H9 (cell line): Measurements from ENCODE around the gene CLTCL1. TPM values are rescaled to one million over a fixed set of nuclear protein-coding genes. Genes with fewer than 3 reads are reported as not detected.
"Not testable (repeated sequence)": the region's sequence is repeated elsewhere in the genome, so short reads cannot be mapped to it uniquely, and the experiment has no call there.

Source experiments
- DNase-seq: peaks from one replicate; pipeline ENCODE4 v3.0.0-alpha.2; 2017
- H2AFZ ChIP-seq: one replicate; pipeline ENCODE4 v1.6.1; 2013; ENCODE audit warnings: mild to moderate bottlenecking, low read length, control low read depth, moderate library complexity
- H2AK5ac ChIP-seq: 2 replicates; pipeline ENCODE4 v1.6.1; 2013; ENCODE audit warnings: low read length, control low read depth, mixed read lengths; ENCODE audit not compliant: insufficient read length
- H2BK120ac ChIP-seq: one replicate; pipeline ENCODE4 v1.6.1; 2013; ENCODE audit warnings: low read depth, mild to moderate bottlenecking, low read length, control low read depth, inconsistent platforms; ENCODE audit not compliant: poor library complexity, severe bottlenecking
- H2BK12ac ChIP-seq: 2 replicates; pipeline ENCODE4 v1.6.1; 2013; ENCODE audit warnings: low read length, control low read depth, mixed read lengths, low read depth; ENCODE audit not compliant: insufficient read length
- H2BK15ac ChIP-seq: 2 replicates; pipeline ENCODE4 v1.6.1; 2013; ENCODE audit warnings: low read depth, low read length, control low read depth
- H2BK20ac ChIP-seq: one replicate; pipeline ENCODE4 v1.6.1; 2013; ENCODE audit warnings: low read depth, mild to moderate bottlenecking, low read length, control low read depth, inconsistent platforms; ENCODE audit not compliant: poor library complexity, severe bottlenecking
- H2BK5ac ChIP-seq: 2 replicates; pipeline ENCODE4 v1.6.1; 2013; ENCODE audit warnings: low read length, control low read depth, mixed read lengths; ENCODE audit not compliant: insufficient read length
- H3K14ac ChIP-seq: 2 replicates; pipeline ENCODE4 v1.6.1; 2013; ENCODE audit warnings: low read length, control low read depth; ENCODE audit not compliant: insufficient read depth
- H3K18ac ChIP-seq: 2 replicates; pipeline ENCODE4 v1.6.1; 2013; ENCODE audit warnings: low read depth, mild to moderate bottlenecking, mixed read lengths, low read length, control low read depth; ENCODE audit not compliant: insufficient read length
- H3K23ac ChIP-seq: 2 replicates; pipeline ENCODE4 v1.6.1; 2013; ENCODE audit warnings: low read length, control low read depth, mixed read lengths, low read depth; ENCODE audit not compliant: insufficient read length
- H3K23me2 ChIP-seq: 2 replicates; pipeline ENCODE4 v1.6.1; 2013; ENCODE audit warnings: low read depth, mild to moderate bottlenecking, mixed read lengths, low read length, control low read depth; ENCODE audit not compliant: insufficient read length, poor library complexity, severe bottlenecking
- H3K27ac ChIP-seq: 2 replicates; pipeline ENCODE4 v1.5.1; 2013; ENCODE audit warnings: low read length, control low read depth, mixed read lengths, low read depth; ENCODE audit not compliant: insufficient read length
- H3K27me3 ChIP-seq: 2 replicates; pipeline ENCODE4 v1.6.1; 2013; ENCODE audit warnings: low read length, control low read depth, inconsistent platforms; ENCODE audit not compliant: insufficient read depth
- H3K4ac ChIP-seq: 2 replicates; pipeline ENCODE4 v1.6.1; 2013; ENCODE audit warnings: low read depth, mild to moderate bottlenecking, control low read depth, inconsistent platforms, low read length, moderate library complexity
- H3K4me1 ChIP-seq: 2 replicates; pipeline ENCODE4 v1.6.1; 2013; ENCODE audit warnings: low read length, control low read depth, inconsistent platforms; ENCODE audit not compliant: insufficient read depth
- H3K4me2 ChIP-seq: 2 replicates; pipeline ENCODE4 v1.6.1; 2013; ENCODE audit warnings: low read length, control low read depth, mixed read lengths; ENCODE audit not compliant: insufficient read length, insufficient read depth
- H3K56ac ChIP-seq: 2 replicates; pipeline ENCODE4 v1.6.1; 2013; ENCODE audit warnings: low read depth, mild to moderate bottlenecking, mixed read lengths, low read length, control low read depth; ENCODE audit not compliant: insufficient read length
- H3K79me1 ChIP-seq: 2 replicates; pipeline ENCODE4 v1.6.1; 2013; ENCODE audit warnings: low read depth, mild to moderate bottlenecking, moderate library complexity, low read length, control low read depth, inconsistent platforms; ENCODE audit not compliant: insufficient read depth, poor library complexity, severe bottlenecking
- H3K79me2 ChIP-seq: 2 replicates; pipeline ENCODE4 v1.6.1; 2013; ENCODE audit warnings: low read length, control low read depth, inconsistent platforms; ENCODE audit not compliant: insufficient read depth
- H3K9ac ChIP-seq: 2 replicates; pipeline ENCODE4 v1.6.1; 2013; ENCODE audit warnings: low read length, control low read depth, mixed read lengths; ENCODE audit not compliant: insufficient read length; ENCODE audit errors: extremely low read depth
- H3K9me3 ChIP-seq: one replicate; pipeline ENCODE4 v1.6.1; 2013; ENCODE audit warnings: low read depth, low read length, inconsistent platforms; ENCODE audit not compliant: control insufficient read depth
- H3T11ph ChIP-seq: one replicate; pipeline ENCODE4 v1.6.1; 2013; ENCODE audit warnings: mild to moderate bottlenecking, low read length, control low read depth, inconsistent platforms
- H4K20me1 ChIP-seq: one replicate; pipeline ENCODE4 v1.6.1; 2013; ENCODE audit not compliant: control insufficient read depth, insufficient read length, insufficient read depth
- H4K5ac ChIP-seq: 2 replicates; pipeline ENCODE4 v1.6.1; 2013; ENCODE audit warnings: low read depth, mild to moderate bottlenecking, mixed read lengths, low read length, control low read depth; ENCODE audit not compliant: insufficient read length
- H4K8ac ChIP-seq: replicated peaks from 2 replicates; pipeline ENCODE4 v1.6.1; 2013; ENCODE audit warnings: low read length, control low read depth, mixed read lengths, low read depth; ENCODE audit not compliant: insufficient read length
- H4K91ac ChIP-seq: 2 replicates; pipeline ENCODE4 v1.6.1; 2013; ENCODE audit warnings: low read depth, mild to moderate bottlenecking, moderate library complexity, mixed read lengths, low read length, control low read depth; ENCODE audit not compliant: insufficient read length
- H3K27ac Mint-ChIP-seq, 3 experiments: 2 replicates in 2 of 3; 3 replicates in 1 of 3; pipeline ENCODE4 v1.8.0; 2020 to 2021; ENCODE audit warnings: mixed read lengths in 3 of 3, mild to moderate bottlenecking in 1 of 3, moderate library complexity in 1 of 3
- H3K27me3 Mint-ChIP-seq: 2 replicates; pipeline ENCODE4 v1.8.0; 2021; ENCODE audit warnings: low read depth, mild to moderate bottlenecking, moderate library complexity, mixed read lengths
- H3K36me3 Mint-ChIP-seq, 3 experiments: 2 replicates in 2 of 3; 3 replicates in 1 of 3; pipeline ENCODE4 v1.8.0; 2020 to 2021; ENCODE audit warnings: low read depth in 3 of 3, mixed read lengths in 3 of 3; ENCODE audit not compliant: insufficient read depth in 1 of 3
- H3K4me1 Mint-ChIP-seq, 2 experiments: 2 replicates each; pipeline ENCODE4 v1.8.0; 2020; ENCODE audit warnings: mixed read lengths in 2 of 2
- H3K4me3 Mint-ChIP-seq, 2 experiments: 2 replicates in 1 of 2; 3 replicates in 1 of 2; pipeline ENCODE4 v1.8.0; 2020 to 2021; ENCODE audit warnings: mild to moderate bottlenecking in 2 of 2, mixed read lengths in 2 of 2, moderate library complexity in 1 of 2
- H3K9me3 Mint-ChIP-seq, 2 experiments: 2 replicates in 1 of 2; 3 replicates in 1 of 2; pipeline ENCODE4 v1.8.0; 2020; ENCODE audit warnings: mild to moderate bottlenecking in 2 of 2, mixed read lengths in 2 of 2, moderate library complexity in 1 of 2
- CTCF ChIP-seq: fragments of 200-600 bp; sonication (generic); conservative IDR thresholded peaks from 3 replicates; pipeline ENCODE4 v1.8.0; 2021; ENCODE audit warnings: antibody characterized with exemption, mild to moderate bottlenecking
- WGBS: extraction: QIAGEN DNeasy Blood & Tissue Kit; methylation state at CpG from one replicate; pipeline ENCODE4 v1.1.7; 2013; ENCODE audit warnings: missing lambda C conversion rate, low lambda C conversion rate, mixed read lengths; ENCODE audit not compliant: insufficient read length; ENCODE audit errors: extremely low coverage; 5-methylcytosine and 5-hydroxymethylcytosine counted together
- total RNA-seq: library from RNA; stranded (reverse); gene quantifications from 2 replicates; pipeline ENCODE4 v1.2.1, GENCODE V29; 2021

The CLTCL1 gene
- total RNA-seq, 1 experiment from 2014 or later = 11.1 TPM

DNA sequence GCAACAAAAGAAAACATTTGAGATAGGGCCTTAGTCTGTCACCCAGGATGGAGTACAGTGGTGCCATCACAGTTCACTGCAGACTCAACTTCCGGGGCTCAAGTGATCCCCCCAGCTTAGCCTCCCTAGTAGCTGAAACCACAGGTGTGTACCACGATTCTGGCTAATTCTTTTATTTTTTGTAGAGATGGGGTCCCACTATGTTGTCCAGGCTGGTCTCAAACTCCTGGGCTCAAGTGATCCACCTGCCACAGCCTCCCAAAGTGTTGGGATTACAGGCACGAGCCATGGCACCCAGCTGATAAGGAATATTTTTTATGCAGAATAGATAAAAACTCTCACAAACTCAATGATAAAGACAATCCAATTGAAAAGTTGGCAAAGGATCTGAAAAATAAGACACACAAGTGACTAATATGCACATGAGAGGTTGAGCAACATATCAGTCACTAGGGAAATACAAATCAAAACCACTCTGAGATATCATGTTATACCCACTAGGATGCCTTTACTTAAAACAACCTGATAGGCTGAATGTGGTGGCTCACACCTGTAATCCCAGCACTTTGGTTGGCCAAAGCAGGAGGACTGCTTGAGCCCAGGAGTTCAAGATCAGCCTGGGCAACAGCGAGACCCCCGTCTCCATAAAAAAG, 33.9 kb upstream of the CLTCL1 start:
- peaks cover 26 to 33% (median 27%) of the 10 kb centered on the region in 3 experiments for H3K36me3 Mint-ChIP-seq
- H3K4me1 ChIP-seq = no peaks in the 10 kb centered on the region
- H3K27me3 Mint-ChIP-seq = no peaks in the 10 kb centered on the region; the same call in 1 of the 2 replicates
- no CpG with 5 or more reads among the region's 5 CpGs for WGBS
- no peaks in the 10 kb centered on the region for H3K79me1 ChIP-seq
- TF ChIP-seq CTCF = no peak
- no peak overlapping the region for H2AK5ac ChIP-seq
- no peaks in the 10 kb centered on the region for H3K9me3 ChIP-seq
- no peak overlapping the region for H3K56ac ChIP-seq
- H3K27ac Mint-ChIP-seq = no peak overlapping the region
- H2BK20ac ChIP-seq = no peak overlapping the region
- no peaks in the 10 kb centered on the region for H3K79me2 ChIP-seq
- H3K14ac ChIP-seq = no peak overlapping the region
- H4K5ac ChIP-seq = no peak overlapping the region
- H3T11ph ChIP-seq = no peak overlapping the region
- no peak overlapping the region for H3K18ac ChIP-seq
- no peak for DNase-seq
- H3K4ac ChIP-seq = no peak overlapping the region
- H2BK5ac ChIP-seq = no peak overlapping the region
- no peak overlapping the region for H2AFZ ChIP-seq
- no peaks in the 10 kb centered on the region for H3K4me1 Mint-ChIP-seq
- no peak overlapping the region for H2BK12ac ChIP-seq
- no peak overlapping the region for H2BK15ac ChIP-seq
- no peaks in the 10 kb centered on the region for H3K23me2 ChIP-seq
- H3K4me3 Mint-ChIP-seq = no peak overlapping the region
- H3K23ac ChIP-seq = no peak overlapping the region
- H4K20me1 ChIP-seq = no peaks in the 10 kb centered on the region
- no peak overlapping the region for H4K8ac ChIP-seq
- H2BK120ac ChIP-seq = no peak overlapping the region
- no peak overlapping the region for H3K9ac ChIP-seq
- no peaks in the 10 kb centered on the region for H3K27me3 ChIP-seq
- H4K91ac ChIP-seq = no peak overlapping the region
- H3K27ac ChIP-seq = no peak overlapping the region
- H3K9me3 Mint-ChIP-seq = peaks cover 24 to 25% of the 10 kb centered on the region in 2 experiments
- no peak overlapping the region for H3K4me2 ChIP-seq

GRCh38 chr22:19323420-19323819, 31.9 kb upstream of the CLTCL1 start:
- not testable (repeated sequence) for H3K79me2 ChIP-seq, H4K8ac ChIP-seq, H4K20me1 ChIP-seq, H3K27ac Mint-ChIP-seq, H3K4me1 ChIP-seq, H3T11ph ChIP-seq, H3K27ac ChIP-seq, H3K9me3 ChIP-seq, H3K23ac ChIP-seq, H3K23me2 ChIP-seq, H2AFZ ChIP-seq, H2BK15ac ChIP-seq, H2BK20ac ChIP-seq, DNase-seq, H3K4me1 Mint-ChIP-seq, H3K27me3 Mint-ChIP-seq, H3K4ac ChIP-seq, H3K4me2 ChIP-seq, H3K27me3 ChIP-seq, H2AK5ac ChIP-seq, H2BK12ac ChIP-seq, H3K79me1 ChIP-seq, H3K9ac ChIP-seq, H2BK120ac ChIP-seq, H3K4me3 Mint-ChIP-seq, H3K18ac ChIP-seq, H3K14ac ChIP-seq, H2BK5ac ChIP-seq, H4K5ac ChIP-seq, H3K56ac ChIP-seq, H4K91ac ChIP-seq
- peaks cover 30 to 37% of the 10 kb centered on the region in 2 experiments for H3K9me3 Mint-ChIP-seq
- H3K36me3 Mint-ChIP-seq = peaks cover 7 to 15% (median 13%) of the 10 kb centered on the region in 3 experiments
- WGBS = no CpG with 5 or more reads among the region's 6 CpGs
